GM18508 (cell line): ENCODE results near the gene TBC1D14.
"Not testable (repeated sequence)": the region's sequence is repeated elsewhere in the genome, so short reads cannot be mapped to it uniquely, and the experiment has no call there.

Experiments
- ATAC-seq: cut with Tn5 transposase; IDR thresholded peaks from one replicate; pipeline ENCODE4 v1.9.1; 2021; ENCODE audit warnings: moderate number of reproducible peaks; ENCODE audit not compliant: insufficient read depth, unreplicated experiment

Gene TBC1D14

DNA sequence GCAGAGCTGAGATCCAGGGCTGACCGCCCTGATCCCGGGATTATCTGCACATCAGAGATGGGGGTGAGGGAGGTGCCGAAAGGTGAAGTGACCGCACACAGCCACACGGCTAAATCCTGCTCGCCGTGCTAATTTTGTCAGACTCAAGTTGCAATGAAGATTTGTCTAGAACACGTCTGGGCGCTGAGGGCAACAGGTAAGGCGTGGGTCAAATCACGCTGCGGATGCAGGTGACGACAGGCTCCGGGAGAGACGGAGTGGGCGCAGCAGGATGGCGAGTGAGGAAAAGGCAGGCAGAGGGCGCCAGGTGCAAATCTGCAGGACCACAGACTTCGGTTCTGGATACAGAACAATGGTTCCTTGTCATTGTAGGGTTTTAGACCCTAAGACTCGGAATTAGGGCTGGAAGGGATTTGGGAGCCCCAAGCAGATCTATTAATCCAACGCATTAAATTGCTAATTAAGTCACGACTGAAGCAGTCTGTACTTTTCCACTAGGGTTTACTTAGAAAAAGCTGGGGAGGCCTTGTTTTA is 1.9 kb upstream of the TBC1D14 start:
- ATAC-seq = no peak

DNA sequence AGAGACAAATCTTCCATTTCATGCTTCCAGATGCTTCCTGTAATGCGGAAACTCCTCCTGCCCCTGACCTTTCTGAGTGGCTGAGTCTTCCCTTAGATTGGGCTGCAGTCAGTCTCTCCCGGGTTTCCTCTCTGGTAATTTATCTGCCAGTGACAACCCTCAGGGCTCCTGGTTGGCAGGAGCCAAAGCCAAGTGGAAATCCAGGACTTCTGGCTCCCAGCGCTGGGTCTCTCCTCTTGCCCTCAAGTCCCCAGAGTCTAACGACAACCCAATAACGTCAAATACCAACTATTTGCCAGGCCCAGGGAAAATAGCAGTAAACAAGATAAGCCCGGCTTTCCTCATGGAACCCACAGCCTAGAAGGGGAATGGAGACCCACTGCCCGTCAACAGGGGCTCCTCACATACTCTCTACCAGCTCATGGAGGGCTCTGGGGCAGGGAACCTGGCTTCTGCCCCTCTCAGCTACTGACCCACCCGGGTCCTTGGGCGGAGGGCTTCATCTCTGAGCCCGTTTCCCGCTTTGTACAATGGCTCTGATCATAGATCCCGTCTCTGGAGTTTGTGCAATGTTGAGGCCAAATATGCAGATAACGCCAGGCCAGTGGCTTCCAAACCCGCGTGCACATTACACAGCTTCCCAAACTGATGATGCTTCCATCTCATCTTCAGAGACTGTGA is 1.1 kb upstream of the TBC1D14 start:
- ATAC-seq = no peak

DNA sequence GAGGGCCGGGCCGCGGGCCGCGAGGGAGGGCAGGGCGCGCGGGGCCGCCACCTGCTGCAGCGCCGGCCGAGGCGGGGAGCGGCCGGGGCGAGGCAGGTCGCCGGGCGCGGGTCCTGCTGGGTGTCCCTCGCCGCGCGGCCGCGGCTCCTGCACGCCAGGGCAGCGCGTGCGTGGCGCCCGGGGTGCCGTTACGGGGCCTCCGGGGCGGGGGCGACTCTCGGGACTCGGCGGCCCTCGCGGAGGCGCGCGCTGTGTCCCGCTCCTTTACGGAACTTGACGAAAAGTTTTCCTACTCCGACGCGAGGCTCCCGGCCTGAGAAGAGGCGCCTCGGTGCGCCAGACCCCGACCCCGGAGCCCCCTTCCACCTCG is 329 bp downstream of the TBC1D14 start:
- peak; percentile 5 for ATAC-seq

DNA sequence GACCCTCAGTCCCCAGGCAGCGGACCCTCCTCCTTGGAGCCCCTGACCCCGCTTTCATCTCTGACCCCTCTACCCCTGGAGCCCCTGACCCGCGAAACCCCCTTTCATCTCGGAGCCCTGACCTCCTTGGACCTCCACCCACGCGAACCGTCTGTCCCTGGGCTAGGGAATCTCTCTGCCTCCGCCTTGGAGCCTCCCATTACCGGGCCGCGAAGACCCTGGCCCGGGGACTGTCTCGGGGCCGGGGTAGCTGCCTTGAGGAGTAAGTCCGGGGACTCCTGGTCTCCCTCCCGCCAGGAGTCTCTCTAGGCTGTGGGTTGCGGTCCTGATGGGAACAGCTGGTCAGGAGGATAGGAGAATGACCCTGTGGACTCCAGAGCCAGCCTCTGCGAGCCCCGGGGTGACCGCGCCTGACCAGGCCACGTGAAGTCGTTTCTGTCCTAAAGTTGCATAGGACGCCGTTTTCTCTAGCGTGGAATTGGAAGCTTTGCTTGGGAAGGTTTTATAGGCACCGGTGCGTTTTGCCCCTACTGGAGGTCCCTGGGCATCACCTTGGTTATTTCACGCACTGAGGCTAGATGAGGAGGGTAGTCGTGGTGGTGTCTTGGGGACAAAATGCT is 824 bp downstream of the TBC1D14 start:
- no peak for ATAC-seq

DNA sequence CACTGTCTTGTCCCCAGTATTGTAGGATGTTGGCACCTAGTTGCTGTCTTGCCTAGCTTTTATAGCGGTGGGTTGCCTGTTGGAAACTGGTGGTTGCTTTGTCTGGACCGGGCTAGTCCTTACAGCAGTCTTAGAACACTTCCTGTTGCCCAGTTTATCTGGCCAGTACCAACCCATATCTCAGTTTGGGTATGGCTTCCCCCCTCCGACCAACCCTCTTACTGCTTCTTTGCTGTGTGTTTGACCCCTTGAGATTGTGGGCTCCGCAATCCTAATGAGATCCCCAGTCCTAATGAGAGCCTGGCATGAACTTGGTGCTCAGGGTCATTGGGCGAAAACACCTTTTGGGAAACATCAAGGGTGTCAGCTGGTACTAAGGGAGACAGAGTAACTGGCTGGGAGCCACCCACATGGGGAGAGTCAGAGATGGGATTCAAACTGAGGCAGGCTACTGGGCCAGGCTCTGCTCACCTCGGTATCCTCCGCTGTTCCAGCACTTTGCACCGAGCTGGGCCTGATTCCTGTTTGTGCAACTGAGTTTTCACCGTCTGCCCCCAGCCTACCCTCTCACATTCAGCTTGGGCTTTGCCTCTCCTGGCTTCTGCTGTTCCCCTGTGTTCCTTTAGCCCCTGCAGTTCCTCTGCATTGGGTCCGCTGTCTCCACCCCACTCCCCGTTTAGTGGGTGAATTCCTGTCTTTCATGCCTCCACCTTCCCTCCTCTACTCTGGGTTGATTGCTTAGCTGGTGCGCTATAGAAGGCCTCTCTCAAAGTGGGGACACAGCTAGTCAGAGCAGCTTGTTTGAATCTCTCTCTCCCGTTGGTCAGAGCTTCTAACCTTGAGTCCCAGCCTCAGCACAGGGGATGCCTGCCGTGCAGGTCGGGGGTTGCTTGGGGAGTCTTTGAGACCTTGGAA is 1.6 kb downstream of the TBC1D14 start:
- no peak for ATAC-seq

DNA sequence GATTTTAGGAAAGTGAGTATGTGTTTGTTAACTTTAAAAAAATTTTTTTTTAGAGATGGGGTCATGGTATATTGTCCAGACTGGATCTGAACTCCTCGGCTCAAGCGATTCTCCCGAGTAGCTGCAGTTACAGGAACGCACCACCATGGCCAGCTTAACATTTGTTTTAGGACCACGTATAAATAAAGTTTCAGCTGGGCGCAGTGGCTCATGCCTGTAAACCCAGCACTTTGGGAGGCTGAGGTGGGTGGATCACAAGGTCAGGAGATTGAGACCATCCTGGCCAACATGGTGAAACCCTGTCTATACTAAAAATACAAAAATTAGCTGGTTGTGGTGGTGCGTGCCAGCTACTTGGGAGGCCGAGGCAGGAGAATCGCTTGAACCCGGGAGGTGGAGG is 2.3 kb downstream of the TBC1D14 start:
- ATAC-seq = not testable (repeated sequence)

DNA sequence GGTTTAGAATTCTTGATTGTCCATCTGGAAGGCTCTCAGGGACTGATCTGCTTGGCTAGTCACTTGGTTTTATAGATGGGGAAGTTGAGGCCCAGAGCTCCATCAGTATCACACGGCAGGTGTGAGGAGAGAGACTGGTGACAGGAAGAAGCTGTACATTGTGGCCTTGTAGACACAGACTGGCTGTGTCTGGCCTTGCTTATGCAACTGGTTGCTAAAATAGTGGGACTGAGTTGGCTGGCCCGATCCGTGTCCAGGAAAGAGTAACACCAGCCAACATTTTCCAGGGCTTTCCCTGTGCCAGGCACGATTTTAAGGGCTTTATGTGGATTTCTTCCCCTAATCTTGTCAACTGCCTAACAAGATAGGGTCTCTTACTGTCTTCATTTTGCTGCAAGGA is 2.8 kb downstream of the TBC1D14 start:
- ATAC-seq = no peak

DNA sequence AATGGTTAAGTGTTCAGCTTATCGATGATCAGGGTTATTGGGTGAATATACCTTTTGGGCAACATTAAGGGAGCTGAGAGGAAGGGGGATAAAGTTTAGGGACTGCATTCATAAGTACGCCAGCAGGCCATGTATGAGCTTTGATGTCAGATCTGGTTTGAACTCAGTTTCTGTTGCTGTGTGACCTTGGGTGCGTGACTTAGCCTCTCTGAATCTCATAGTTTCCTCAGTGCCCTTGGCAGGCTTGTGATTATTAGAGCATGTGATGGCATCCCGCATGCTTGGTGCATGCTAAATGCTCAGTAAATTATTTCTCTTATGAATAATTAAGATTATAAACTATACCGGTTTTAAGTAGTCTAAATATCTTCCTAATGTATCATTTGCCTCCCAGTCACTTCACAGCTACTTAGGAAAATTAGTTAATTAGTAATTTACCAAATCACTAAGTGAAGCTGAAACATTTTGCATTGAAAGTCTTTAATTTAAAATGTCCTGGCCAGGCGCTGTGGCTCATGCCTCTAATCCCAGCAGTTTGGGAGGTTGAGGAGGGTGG is 3.8 kb downstream of the TBC1D14 start:
- ATAC-seq = no peak

DNA sequence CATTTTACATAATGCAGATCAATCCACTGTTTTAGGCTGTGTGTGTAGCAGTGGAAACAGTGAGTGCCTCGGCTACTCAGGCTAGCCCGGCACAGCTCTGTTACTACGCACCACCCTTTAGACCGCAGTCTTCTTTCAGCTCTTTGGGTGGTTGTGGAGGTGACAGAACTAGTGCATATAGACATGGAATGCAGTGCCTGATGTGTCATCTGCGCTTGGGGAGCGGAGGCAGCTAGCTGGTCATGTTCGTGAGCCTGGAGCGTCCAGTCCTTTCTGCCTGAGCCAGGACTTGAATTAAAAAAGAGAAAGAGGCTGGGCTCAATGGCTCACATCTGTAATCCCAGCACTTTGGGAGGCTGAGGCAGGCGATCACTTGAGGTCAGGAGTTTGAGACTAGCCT is 4.8 kb downstream of the TBC1D14 start:
- no peak for ATAC-seq

DNA sequence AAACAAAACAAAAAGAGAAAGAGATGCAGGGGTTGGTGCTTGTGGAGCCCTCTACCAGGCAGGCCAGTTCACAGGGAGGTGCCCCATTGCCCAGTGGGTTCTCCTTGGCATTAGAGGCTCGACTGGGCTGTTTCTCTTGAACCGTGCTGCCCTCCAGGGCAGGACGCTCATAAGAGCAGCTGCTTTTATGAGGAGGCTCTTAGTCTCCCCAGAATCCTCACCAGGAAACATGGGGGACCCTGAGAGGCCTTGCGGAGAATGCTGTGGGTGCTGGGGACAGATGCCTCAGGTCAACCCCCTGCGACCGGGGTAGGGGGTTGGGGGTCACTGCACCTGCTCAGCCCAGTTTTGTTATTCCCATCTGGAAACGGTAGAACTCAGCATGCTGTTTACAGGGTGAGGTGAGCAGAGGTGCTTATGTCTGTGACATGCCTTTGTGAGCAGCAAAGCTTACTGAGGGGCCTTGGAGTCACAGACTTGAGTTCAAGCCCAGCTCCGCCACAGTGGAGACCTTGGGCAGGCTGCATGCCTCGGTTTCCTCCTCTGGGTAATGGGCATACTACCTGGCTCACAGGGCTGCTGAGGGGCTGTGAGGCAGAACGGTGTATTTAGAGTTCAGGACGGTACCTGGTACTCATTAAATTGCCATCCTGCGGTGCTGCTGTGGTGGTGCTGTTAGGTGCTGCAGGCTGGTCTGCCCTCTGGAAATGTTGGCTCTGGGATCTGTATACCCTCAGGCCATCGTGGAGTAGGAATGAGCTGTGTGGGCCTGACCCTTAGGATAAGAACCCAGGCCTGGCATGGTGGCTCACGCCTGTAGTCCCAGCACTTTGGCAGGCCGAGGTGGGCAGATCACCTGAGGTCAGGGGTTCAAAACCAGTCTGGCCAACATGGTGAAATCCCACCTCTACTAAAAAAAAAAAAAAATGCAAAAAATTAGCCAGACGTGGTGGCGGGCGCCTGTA is 5.7 kb downstream of the TBC1D14 start:
- ATAC-seq = no peak

DNA sequence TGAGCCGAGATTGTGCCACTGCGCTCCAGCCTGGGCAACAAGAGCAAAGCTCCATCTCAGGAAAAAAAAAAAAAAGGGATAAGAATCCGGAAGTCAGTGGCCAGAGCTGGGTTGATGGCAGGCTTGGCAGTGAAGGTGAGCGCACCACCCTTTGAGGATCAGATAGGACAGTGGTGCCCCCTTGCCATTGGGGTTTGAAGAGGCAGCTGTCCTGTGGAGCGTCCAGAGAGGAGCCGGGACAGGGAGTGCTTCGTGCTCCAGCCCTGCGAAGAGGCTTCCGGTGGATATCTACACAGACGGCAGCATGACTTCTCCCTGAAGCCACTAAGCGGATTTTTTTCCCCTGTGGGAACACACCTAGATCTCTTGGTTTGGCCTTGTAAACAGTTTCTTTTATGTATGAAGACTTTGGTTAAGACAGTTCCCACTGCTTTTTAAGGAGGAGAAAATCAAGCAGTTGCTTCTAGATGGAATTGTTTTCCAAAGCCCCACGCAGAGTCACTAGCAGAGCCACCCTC is 6.5 kb downstream of the TBC1D14 start:
- ATAC-seq = no peak

DNA sequence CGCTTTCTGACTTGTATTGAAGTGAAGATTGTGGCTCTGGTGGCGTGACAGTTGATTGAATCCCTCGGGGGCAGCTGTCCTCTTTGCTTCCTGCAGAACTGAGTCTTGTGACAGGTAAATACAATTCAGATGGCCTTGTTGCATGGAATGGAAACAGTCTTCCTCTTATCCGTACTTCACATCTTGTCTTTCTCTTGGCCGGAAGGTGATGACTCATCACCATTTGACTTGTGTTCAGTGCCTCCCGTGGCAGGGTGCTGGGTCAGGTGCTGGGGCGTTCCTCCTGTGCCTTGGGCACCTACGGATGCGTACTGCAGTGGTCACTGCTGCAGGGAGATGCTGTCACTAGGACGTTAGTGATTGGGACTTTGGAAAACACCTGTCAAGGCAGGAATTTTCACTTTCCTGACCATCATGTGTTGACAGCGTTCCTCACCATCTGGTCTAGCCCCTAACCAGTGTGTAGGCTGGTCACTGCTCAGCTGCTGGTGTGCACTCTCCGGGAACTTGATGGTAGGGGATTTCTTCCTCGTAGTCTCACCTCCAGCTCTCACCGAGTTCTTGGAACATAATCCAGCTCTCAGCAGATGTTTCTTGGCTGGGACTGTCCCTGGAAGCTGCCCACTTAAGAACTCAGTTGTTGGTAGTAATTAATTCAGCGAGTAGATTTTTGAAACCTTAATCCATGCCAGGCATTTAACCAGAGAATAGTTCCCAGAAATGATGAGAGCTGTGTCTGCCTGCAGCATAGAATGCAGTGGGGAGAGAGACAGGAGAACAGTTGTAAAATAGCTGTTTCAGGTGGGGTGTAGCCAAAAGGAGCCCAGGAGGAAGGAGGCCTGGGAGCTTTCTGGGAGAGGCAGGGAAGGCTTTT is 7.2 kb downstream of the TBC1D14 start:
- no peak for ATAC-seq

DNA sequence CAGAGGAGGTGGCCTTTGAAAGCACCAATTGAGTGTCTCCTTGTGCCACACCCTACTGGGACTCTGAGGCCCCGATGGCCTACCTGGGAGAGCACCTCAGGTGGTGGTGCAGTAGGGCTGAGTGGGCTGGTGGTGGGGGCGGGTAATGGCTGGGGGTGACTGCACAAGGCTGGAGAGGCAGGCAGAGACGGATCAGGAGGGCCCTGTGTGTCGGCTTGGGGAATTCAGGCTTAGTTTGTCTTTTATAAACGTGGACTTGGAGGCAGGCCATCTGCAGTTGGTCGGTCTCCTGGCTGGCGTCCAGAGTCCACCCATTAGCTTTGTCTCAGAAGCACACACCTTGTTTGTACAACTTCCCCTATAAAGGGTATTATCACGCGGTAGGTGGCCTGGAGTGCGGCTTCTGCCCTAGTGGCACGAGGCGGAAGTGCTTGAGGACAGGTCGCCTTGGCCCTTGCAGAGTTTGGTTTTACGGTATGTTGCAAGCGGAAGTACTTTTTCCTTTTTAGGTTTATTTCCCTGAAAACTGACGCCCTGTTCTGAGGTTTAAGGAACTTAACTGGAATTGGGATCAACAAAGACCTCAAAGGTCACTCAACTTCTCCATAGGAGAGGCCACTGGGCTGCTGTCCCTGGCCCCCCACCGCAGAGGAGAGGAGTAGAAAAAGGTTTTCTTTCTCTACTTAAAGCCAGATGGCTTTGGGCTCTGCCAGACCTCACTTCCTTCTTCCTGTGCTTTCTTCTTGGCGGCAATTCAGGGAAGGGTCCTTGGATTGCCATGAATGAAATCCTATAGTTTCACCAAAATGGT is 8.0 kb downstream of the TBC1D14 start:
- ATAC-seq = peak; percentile 50

DNA sequence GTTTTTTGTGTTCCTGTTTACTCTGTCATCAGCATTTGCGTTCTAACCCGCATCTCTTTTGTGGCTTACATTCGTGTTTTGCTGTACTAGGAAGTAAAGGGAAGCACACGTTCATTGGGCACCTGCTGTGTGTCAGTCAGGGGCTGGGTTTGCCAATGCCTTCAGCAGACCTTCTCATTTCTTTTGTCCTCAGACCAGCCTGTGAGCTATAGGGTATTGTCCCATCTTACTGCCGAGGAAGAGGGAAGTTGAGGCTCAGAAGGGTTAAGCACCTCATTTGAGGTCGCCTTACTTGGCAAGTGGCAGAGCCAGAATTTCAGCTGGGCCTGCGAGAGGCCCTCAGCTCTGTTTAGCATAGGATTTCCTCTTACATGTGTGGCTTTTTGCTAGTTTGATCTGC is 8.7 kb downstream of the TBC1D14 start:
- ATAC-seq = no peak

DNA sequence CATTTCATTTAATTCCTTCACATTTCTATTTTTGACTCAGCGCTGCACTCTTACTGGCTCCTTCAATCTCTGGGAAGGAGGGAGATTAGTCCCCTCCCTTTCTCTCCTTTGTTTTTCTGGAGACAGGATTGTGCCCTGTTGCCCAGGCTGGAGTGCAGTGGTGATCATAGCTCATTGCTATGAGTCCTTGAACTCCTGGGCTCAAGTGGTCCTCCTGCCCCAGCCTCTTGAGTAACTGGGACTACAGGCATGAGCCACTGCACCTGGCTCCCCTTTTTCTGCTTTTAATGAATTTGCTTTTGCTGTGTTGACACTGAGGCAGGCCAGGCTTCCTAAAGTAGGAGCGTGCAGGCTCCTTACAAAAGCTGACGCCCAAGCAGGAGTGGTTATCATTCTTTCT is 10.5 kb downstream of the TBC1D14 start:
- no peak for ATAC-seq

DNA sequence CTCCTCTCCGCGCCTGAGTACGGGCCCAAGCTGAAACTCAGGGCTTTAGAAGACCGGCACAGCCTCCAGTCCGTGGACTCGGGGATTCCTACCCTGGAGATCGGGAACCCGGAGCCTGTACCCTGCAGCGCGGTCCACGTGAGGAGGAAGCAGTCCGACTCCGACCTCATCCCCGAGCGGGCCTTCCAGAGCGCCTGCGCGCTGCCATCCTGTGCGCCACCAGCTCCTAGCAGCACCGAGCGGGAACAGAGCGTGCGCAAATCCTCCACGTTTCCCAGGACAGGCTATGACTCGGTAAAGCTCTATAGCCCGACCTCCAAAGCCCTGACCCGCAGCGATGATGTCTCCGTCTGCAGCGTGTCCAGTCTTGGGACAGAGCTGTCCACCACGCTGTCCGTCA is 13.9 kb downstream of the TBC1D14 start:
- no peak for ATAC-seq

DNA sequence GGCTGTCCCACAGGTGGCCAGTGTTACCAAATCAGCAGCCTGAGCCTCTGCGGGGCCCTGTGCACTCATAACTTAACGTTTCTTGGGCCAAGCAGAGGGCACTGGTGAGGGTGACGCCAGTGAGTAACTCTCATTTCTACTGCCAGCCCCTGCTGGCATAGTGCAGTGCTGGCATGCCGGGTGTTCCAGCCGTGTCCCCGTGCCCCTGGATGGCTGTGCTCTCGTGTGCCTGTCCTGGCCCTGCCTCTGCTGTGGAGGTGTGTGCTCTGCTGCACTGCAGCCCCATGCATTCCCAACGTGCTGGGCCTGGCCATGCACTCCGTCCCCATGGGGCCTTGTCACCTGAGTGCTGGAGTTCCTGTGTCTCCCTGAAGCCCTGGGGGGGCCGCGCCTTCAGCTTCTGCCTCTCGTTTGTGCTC is 14.7 kb downstream of the TBC1D14 start:
- ATAC-seq = no peak

DNA sequence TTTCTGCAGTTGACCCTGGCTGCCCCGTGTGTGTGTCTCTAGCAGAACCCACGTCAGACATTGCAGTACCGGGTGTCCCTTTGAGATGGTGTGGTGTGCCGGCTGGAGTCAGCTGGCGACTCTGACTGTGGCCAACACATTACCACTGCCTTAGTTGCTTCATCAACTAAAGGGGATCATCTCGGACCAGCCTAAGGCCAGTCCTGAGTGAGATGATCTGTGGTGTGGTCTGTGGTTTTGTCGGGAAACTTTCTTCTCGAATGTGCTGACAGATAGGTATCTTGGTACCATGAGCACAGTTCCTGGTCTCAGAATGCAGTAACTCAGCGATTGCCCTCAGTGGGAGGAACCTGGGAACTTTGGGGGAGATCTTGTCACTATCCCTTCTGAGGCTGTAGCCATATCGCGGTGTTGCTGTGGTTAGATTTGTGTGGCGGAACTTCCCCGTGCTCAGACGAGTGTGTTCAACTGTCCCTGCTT is 15.8 kb downstream of the TBC1D14 start:
- ATAC-seq = no peak
